GM12875 (cell line): ENCODE data around the gene CNTNAP3.
"Not testable (repeated sequence)": the region's sequence is repeated elsewhere in the genome, so short reads cannot be mapped to it uniquely, and the experiment has no call there.

Source experiments
- H3K4me3 ChIP-seq: one replicate; pipeline ENCODE4 v1.5.1; 2011; ENCODE audit warnings: low read depth, low read length, control low read depth

The CNTNAP3 gene

GRCh38 chr9:39078621-39079256, 209.2 kb downstream of the CNTNAP3 start:
- H3K4me3 ChIP-seq = not testable (repeated sequence)

DNA sequence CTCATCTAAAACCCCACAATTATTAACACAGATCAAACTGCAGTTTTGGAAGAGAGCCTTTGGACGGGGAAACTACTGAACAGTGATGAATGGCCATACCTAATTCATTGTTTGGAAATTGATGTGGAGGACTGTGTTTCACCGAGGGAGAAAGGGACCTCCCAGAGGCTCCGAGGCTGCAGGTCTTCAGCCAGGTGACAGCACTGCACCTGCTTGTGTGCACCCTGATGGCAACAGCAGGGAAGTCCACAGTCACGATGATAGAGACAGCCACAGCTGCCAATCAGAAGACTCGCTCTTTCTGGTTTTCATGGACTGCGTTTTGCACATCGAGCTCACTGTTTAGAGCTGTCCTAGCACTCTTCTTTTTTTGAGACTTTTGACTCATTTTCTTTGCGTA, 214.4 kb downstream of the CNTNAP3 start:
- not testable (repeated sequence) for H3K4me3 ChIP-seq

GRCh38 chr9:39067683-39068082, 220.3 kb downstream of the CNTNAP3 start:
- not testable (repeated sequence) for H3K4me3 ChIP-seq

GRCh38 chr9:39062966-39063365, 225.0 kb downstream of the CNTNAP3 start:
- not testable (repeated sequence) for H3K4me3 ChIP-seq

DNA sequence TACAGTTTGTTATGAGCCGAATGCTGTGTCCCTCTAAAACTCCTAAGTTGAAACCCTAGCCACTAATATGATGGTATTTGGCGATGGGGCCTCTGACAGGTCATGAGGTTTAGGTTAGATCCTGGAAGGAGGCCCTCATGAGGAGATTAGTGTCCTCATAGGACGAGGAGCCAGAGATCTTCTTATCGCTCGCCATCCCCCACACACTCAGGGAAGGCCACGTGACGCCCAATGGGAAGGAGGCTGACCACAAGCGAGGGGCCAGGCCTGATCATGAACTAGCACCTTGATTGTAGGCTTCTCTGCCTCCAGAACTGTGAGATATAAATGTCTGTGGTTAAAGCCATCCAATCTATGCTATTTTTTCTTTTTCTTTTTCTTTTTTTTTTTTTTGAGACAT, 233.5 kb downstream of the CNTNAP3 start:
- not testable (repeated sequence) for H3K4me3 ChIP-seq

DNA sequence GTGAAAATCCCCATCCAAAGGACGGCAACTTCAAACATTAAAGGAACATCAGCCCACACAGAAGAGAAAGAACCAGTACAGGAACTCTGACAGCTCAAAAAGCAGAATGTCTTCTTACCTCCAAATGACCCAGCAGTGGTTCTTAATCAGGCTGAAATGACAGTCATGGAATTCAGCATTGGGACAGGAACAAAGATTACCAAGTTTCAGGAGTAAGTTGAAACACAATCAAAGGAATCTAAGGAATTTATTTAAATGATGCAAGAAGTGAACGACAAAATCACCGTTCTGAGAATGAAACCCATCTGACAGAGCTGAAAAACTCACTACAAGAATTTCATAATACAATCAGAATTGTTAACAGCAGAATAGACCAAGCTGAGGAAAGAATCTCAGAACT, 241.1 kb downstream of the CNTNAP3 start:
- not testable (repeated sequence) for H3K4me3 ChIP-seq

DNA sequence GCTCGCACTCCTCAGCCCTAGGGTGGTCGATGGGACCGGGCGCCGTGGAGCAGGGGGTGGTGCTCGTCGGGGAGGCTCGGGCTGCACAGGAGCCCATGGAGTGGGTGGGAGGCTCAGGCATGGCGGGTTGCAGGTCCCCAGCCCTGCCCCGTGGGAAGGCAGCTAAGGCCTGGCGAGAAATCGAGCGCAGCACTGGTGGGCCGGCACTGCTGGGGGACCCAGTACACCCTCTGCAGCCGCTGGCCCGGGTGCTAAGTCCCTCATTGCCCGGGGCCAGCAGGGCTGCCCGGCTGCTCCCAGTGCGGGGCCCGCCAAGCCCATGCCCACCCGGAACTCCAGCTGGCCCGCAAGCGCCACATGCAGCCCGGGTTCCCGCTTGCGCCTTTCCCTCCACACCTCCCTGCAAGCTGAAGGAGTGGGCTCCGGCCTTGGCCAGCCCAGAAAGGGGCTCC, 245.6 kb downstream of the CNTNAP3 start:
- H3K4me3 ChIP-seq = not testable (repeated sequence)

GRCh38 chr9:39041774-39042173, 246.2 kb downstream of the CNTNAP3 start:
- not testable (repeated sequence) for H3K4me3 ChIP-seq

GRCh38 chr9:39039148-39039547, 248.8 kb downstream of the CNTNAP3 start:
- H3K4me3 ChIP-seq = not testable (repeated sequence)

- not testable (repeated sequence) for H3K4me3 ChIP-seq
These were observed 249.7 kb downstream of the CNTNAP3 start for GRCh38 chr9:39038221-39038620.

GRCh38 chr9:39033849-39034248, 254.1 kb downstream of the CNTNAP3 start:
- not testable (repeated sequence) for H3K4me3 ChIP-seq

DNA sequence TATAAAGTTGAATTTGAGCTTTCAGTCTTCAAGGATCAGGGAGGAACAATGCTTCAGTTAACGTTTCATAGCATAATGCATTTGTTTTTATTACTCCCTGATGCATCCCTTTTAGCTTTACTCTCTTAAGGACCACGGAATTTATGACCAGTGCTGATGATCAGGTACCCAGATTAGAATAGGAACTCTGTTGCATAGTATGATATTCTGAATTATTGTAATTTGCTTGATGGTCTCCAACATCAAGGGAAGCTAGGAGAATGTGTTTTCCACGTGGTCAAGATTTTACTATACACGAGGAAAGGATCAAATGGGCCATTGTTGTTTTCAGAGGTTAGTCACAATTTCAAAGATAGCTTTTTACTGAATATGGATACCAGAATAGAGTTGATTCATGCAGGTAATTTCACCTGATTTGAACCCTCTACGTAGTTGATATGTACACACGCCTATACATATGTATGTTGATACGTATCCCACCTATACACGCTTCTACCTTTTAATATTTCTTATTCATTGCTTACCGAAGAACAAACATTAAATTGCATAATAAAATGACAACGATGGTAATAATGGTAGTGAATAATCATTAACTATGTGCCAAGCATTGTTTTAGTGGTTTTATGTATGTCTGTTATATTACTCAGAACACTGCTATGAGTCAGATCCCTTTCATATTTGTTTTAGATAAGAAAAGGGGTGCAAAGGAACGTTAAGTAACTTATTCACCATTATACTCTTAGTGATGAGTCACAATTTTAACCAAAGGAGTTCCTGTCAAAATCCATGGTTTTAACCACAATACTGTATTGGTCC, 257.6 kb downstream of the CNTNAP3 start:
- not testable (repeated sequence) for H3K4me3 ChIP-seq

GRCh38 chr9:39028855-39029254, 259.1 kb downstream of the CNTNAP3 start:
- H3K4me3 ChIP-seq = not testable (repeated sequence)

GRCh38 chr9:39028168-39028567, 259.8 kb downstream of the CNTNAP3 start:
- not testable (repeated sequence) for H3K4me3 ChIP-seq

GRCh38 chr9:39025911-39026588, 261.9 kb downstream of the CNTNAP3 start:
- not testable (repeated sequence) for H3K4me3 ChIP-seq
